ENCODE measurements around the gene FAM149A.

The FAM149A gene

DNA sequence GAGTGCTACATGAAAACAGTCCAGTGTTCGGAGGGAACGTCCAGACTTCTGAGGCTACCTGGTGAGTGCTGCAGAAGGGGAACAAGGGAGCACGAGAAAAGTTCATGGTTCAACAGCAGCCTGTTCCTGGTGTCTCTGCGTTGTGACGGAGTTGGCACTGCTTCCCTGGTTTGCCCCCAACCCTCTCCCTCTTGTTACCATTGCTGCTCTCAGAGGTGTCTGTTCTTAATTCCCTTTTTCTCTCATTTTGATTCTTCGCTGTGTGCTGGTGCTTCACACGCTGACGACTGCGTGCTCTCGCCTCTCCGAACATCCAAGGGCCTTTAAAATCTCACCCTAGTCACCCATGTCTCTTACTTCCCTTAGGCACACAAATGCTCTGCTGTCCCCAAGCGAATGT lies 1.6 kb upstream of the FAM149A start (continued):
- TF ChIP-seq, protein P1, sequence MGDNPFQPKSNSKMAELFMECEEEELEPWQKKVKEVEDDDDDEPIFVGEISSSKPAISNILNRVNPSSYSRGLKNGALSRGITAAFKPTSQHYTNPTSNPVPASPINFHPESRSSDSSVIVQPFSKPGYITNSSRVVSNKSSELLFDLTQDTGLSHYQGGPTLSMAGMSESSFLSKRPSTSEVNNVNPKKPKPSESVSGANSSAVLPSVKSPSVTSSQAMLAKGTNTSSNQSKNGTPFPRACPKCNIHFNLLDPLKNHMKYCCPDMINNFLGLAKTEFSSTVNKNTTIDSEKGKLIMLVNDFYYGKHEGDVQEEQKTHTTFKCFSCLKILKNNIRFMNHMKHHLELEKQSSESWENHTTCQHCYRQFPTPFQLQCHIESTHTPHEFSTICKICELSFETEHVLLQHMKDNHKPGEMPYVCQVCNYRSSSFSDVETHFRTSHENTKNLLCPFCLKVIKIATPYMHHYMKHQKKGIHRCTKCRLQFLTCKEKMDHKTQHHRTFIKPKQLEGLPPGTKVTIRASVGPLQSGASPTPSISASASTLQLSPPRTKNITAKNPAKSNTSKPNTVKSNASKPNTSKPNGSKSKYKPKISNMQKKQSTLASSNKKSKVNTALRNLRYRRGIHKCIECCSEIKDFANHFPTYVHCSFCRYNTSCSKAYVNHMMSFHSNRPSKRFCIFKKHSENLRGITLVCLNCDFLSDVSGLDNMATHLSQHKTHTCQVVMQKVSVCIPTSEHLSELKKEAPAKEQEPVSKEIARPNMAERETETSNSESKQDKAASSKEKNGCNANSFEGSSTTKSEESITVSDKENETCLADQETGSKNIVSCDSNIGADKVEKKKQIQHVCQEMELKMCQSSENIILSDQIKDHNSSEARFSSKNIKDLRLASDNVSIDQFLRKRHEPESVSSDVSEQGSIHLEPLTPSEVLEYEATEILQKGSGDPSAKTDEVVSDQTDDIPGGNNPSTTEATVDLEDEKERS (tag by site-specific recombination; IDR thresholded peaks at IDR 0.05), result no peak

DNA sequence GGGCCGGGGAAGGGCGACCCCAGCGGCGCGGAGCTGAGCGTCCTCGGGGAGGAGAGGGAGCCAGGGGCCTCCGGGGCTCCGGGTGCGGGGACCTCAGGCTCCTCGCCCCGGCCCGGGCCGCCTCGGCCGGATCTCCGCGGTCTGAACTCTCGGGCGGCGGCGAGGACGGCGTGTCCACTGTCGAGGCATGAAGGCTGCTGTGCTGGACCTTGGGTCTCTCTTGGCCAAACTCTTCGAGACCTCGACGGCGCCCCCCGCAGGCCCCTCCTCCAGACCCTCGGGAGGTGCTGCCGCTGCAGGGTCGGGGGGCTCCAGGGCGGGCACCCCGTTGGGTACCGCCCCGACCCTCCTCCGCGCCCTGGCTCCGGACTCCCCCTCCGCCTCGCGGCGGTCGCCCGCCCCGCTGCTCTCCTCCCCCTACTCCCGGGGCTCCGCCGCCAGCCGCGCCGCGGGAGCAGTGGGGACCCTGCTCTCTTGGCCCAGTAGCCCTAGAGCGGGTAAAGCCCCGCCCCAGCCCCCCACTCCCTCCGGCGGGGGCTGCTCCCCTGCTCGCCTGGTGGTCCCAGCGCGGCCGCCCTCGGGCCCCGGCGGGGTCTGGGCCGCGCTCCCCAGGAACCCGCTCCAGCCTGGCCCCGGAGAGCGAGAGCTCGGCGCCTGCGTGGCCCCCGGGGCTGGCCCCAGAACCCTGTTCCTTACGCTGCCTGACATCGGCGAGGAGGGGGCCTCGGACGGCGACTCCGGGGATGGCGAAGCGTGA lies 564 bp downstream of the FAM149A start:
- Histone ChIP-seq H3K4me3 (ENCODE audit: low read depth, low read length) (peak overlapping the region; percentile 38), H3K27ac (ENCODE audit: extremely low read depth, low read depth, low read length) (peak overlapping the region; percentile 64; the same call in 1 of the 2 replicates), H3K9me3 (ENCODE audit: control insufficient read depth, insufficient read depth, low read depth, low read length) (no peaks in the 10 kb centered on the region), H3K36me3 (ENCODE audit: control insufficient read depth in 2 of 2, insufficient read depth in 1 of 2, low read length in 2 of 2) (no peaks in the 10 kb centered on the region), H3K4me1 (ENCODE audit: control insufficient read depth, insufficient read depth, low read length) (peaks cover 3% of the 10 kb centered on the region; the same call in 1 of the 2 replicates)
- ChIA-PET CTCF (interaction anchor here (1.2 kb wide), 1 partner anchor 27 kb away, joined by 4 read pairs; no protein-coding TSS in a partner anchor), POLR2A (no interaction called here)
- TF ChIP-seq, protein P2, sequence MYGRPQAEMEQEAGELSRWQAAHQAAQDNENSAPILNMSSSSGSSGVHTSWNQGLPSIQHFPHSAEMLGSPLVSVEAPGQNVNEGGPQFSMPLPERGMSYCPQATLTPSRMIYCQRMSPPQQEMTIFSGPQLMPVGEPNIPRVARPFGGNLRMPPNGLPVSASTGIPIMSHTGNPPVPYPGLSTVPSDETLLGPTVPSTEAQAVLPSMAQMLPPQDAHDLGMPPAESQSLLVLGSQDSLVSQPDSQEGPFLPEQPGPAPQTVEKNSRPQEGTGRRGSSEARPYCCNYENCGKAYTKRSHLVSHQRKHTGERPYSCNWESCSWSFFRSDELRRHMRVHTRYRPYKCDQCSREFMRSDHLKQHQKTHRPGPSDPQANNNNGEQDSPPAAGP (tag by site-specific recombination; IDR thresholded peaks at IDR 0.05), result no peak
- no peak for TF ChIP-seq IKZF3 (tag by site-specific recombination; IDR thresholded peaks at IDR 0.05)
- TF ChIP-seq RBAK (tag by site-specific recombination; IDR thresholded peaks at IDR 0.05), result no peak
- TF ChIP-seq, protein P3, sequence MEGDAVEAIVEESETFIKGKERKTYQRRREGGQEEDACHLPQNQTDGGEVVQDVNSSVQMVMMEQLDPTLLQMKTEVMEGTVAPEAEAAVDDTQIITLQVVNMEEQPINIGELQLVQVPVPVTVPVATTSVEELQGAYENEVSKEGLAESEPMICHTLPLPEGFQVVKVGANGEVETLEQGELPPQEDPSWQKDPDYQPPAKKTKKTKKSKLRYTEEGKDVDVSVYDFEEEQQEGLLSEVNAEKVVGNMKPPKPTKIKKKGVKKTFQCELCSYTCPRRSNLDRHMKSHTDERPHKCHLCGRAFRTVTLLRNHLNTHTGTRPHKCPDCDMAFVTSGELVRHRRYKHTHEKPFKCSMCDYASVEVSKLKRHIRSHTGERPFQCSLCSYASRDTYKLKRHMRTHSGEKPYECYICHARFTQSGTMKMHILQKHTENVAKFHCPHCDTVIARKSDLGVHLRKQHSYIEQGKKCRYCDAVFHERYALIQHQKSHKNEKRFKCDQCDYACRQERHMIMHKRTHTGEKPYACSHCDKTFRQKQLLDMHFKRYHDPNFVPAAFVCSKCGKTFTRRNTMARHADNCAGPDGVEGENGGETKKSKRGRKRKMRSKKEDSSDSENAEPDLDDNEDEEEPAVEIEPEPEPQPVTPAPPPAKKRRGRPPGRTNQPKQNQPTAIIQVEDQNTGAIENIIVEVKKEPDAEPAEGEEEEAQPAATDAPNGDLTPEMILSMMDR (tag by site-specific recombination; IDR thresholded peaks at IDR 0.05), result peak; percentile 29; the same call in 1 of the 2 replicates
- no peak for TF ChIP-seq ZBTB48 (tag by site-specific recombination; IDR thresholded peaks at IDR 0.05)
- TF ChIP-seq ZNF155 (tag by site-specific recombination; IDR thresholded peaks at IDR 0.05), result no peak
- TF ChIP-seq, protein P4, sequence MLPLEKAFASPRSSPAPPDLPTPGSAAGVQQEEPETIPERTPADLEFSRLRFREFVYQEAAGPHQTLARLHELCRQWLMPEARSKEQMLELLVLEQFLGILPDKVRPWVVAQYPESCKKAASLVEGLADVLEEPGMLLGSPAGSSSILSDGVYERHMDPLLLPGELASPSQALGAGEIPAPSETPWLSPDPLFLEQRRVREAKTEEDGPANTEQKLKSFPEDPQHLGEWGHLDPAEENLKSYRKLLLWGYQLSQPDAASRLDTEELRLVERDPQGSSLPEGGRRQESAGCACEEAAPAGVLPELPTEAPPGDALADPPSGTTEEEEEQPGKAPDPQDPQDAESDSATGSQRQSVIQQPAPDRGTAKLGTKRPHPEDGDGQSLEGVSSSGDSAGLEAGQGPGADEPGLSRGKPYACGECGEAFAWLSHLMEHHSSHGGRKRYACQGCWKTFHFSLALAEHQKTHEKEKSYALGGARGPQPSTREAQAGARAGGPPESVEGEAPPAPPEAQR (tag by site-specific recombination; IDR thresholded peaks at IDR 0.05), result no peak
- TF ChIP-seq KLF16 (tag by site-specific recombination; IDR thresholded peaks at IDR 0.05), result no peak
- peak; percentile 80 for TF ChIP-seq GLIS2 (tag by site-specific recombination; IDR thresholded peaks at IDR 0.05)
- no peak for TF ChIP-seq ZNF416 (tag by site-specific recombination; IDR thresholded peaks at IDR 0.05)
- TF ChIP-seq, protein P5, sequence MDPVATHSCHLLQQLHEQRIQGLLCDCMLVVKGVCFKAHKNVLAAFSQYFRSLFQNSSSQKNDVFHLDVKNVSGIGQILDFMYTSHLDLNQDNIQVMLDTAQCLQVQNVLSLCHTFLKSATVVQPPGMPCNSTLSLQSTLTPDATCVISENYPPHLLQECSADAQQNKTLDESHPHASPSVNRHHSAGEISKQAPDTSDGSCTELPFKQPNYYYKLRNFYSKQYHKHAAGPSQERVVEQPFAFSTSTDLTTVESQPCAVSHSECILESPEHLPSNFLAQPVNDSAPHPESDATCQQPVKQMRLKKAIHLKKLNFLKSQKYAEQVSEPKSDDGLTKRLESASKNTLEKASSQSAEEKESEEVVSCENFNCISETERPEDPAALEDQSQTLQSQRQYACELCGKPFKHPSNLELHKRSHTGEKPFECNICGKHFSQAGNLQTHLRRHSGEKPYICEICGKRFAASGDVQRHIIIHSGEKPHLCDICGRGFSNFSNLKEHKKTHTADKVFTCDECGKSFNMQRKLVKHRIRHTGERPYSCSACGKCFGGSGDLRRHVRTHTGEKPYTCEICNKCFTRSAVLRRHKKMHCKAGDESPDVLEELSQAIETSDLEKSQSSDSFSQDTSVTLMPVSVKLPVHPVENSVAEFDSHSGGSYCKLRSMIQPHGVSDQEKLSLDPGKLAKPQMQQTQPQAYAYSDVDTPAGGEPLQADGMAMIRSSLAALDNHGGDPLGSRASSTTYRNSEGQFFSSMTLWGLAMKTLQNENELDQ (tag by site-specific recombination; IDR thresholded peaks at IDR 0.05; ENCODE audit: low read depth), result no peak
- TF ChIP-seq, protein P6, sequence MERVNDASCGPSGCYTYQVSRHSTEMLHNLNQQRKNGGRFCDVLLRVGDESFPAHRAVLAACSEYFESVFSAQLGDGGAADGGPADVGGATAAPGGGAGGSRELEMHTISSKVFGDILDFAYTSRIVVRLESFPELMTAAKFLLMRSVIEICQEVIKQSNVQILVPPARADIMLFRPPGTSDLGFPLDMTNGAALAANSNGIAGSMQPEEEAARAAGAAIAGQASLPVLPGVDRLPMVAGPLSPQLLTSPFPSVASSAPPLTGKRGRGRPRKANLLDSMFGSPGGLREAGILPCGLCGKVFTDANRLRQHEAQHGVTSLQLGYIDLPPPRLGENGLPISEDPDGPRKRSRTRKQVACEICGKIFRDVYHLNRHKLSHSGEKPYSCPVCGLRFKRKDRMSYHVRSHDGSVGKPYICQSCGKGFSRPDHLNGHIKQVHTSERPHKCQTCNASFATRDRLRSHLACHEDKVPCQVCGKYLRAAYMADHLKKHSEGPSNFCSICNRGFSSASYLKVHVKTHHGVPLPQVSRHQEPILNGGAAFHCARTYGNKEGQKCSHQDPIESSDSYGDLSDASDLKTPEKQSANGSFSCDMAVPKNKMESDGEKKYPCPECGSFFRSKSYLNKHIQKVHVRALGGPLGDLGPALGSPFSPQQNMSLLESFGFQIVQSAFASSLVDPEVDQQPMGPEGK (tag by site-specific recombination; IDR thresholded peaks at IDR 0.05), result 0 out of 2 replicates have a peak, but pooled peaks have one; percentile 28
- TF ChIP-seq, protein P7, sequence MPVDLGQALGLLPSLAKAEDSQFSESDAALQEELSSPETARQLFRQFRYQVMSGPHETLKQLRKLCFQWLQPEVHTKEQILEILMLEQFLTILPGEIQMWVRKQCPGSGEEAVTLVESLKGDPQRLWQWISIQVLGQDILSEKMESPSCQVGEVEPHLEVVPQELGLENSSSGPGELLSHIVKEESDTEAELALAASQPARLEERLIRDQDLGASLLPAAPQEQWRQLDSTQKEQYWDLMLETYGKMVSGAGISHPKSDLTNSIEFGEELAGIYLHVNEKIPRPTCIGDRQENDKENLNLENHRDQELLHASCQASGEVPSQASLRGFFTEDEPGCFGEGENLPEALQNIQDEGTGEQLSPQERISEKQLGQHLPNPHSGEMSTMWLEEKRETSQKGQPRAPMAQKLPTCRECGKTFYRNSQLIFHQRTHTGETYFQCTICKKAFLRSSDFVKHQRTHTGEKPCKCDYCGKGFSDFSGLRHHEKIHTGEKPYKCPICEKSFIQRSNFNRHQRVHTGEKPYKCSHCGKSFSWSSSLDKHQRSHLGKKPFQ (tag by site-specific recombination; IDR thresholded peaks at IDR 0.05), result no peak
- no peak for TF ChIP-seq ZFP3 (tag by site-specific recombination; IDR thresholded peaks at IDR 0.05; ENCODE audit: low read depth)
- TF ChIP-seq, protein P8, sequence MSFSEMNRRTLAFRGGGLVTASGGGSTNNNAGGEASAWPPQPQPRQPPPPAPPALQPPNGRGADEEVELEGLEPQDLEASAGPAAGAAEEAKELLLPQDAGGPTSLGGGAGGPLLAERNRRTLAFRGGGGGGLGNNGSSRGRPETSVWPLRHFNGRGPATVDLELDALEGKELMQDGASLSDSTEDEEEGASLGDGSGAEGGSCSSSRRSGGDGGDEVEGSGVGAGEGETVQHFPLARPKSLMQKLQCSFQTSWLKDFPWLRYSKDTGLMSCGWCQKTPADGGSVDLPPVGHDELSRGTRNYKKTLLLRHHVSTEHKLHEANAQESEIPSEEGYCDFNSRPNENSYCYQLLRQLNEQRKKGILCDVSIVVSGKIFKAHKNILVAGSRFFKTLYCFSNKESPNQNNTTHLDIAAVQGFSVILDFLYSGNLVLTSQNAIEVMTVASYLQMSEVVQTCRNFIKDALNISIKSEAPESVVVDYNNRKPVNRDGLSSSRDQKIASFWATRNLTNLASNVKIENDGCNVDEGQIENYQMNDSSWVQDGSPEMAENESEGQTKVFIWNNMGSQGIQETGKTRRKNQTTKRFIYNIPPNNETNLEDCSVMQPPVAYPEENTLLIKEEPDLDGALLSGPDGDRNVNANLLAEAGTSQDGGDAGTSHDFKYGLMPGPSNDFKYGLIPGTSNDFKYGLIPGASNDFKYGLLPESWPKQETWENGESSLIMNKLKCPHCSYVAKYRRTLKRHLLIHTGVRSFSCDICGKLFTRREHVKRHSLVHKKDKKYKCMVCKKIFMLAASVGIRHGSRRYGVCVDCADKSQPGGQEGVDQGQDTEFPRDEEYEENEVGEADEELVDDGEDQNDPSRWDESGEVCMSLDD (tag by site-specific recombination; IDR thresholded peaks at IDR 0.05), result peak; percentile 26; the same call in 1 of the 2 replicates
- no peak for TF ChIP-seq ZNF660 (tag by site-specific recombination; IDR thresholded peaks at IDR 0.05)

Data from HEK293 (cell line).